ENCODE results near the gene IFRD2. TPM values are rescaled to one million over a fixed set of nuclear protein-coding genes. Genes with fewer than 3 reads are reported as not detected.

Gene IFRD2
- total RNA-seq, 1 donor from 2014 or later, result 40.2 TPM

GRCh38 chr3:50326182-50326541, 33.9 kb upstream of the IFRD2 start:
- H3K4me1 Mint-ChIP-seq, result peaks cover 28% of the 10 kb centered on the region
- H3K27me3 Mint-ChIP-seq (ENCODE audit: low read depth), result no peaks in the 10 kb centered on the region
- H3K4me3 Mint-ChIP-seq, result peak overlapping the region; percentile 90
- H3K36me3 Mint-ChIP-seq, result peaks cover 5% of the 10 kb centered on the region
- H3K9me3 Mint-ChIP-seq, result no peaks in the 10 kb centered on the region
- no peak for DNase-seq (ENCODE audit: low spot score in 2 of 2, unreplicated experiment in 2 of 2)
- no peak for TF ChIP-seq CTCF (IDR thresholded peaks at IDR 0.05; ENCODE audit: unreplicated experiment)
- no peak overlapping the region for H3K27ac Mint-ChIP-seq

GRCh38 chr3:50325497-50326181, 33.4 kb upstream of the IFRD2 start:
- no peak overlapping the region for H3K4me3 Mint-ChIP-seq
- peaks cover 4% of the 10 kb centered on the region for H3K36me3 Mint-ChIP-seq
- no peaks in the 10 kb centered on the region for H3K9me3 Mint-ChIP-seq
- H3K4me1 Mint-ChIP-seq, result peaks cover 28% of the 10 kb centered on the region
- DNase-seq (ENCODE audit: low spot score in 2 of 2, unreplicated experiment in 2 of 2), result no peak
- H3K27me3 Mint-ChIP-seq (ENCODE audit: low read depth), result no peaks in the 10 kb centered on the region
- TF ChIP-seq CTCF (IDR thresholded peaks at IDR 0.05; ENCODE audit: unreplicated experiment), result no peak
- no peak overlapping the region for H3K27ac Mint-ChIP-seq

GRCh38 chr3:50325113-50325480, 32.9 kb upstream of the IFRD2 start:
- Mint-ChIP-seq H3K4me3 (no peak overlapping the region), H3K27me3 (ENCODE audit: low read depth) (no peaks in the 10 kb centered on the region), H3K9me3 (no peaks in the 10 kb centered on the region), H3K4me1 (peaks cover 33% of the 10 kb centered on the region), H3K27ac (no peak overlapping the region), H3K36me3 (no peaks in the 10 kb centered on the region)
- DNase-seq (ENCODE audit: low spot score in 2 of 2, unreplicated experiment in 2 of 2), result no peak
- TF ChIP-seq CTCF (IDR thresholded peaks at IDR 0.05; ENCODE audit: unreplicated experiment), result no peak

GRCh38 chr3:50324351-50325112, 32.3 kb upstream of the IFRD2 start:
- Mint-ChIP-seq H3K4me3 (peak overlapping the region; percentile 14), H3K27me3 (ENCODE audit: low read depth) (no peaks in the 10 kb centered on the region), H3K27ac (peak overlapping the region; percentile 40), H3K4me1 (peaks cover 38% of the 10 kb centered on the region), H3K9me3 (no peaks in the 10 kb centered on the region), H3K36me3 (no peaks in the 10 kb centered on the region)
- TF ChIP-seq CTCF (IDR thresholded peaks at IDR 0.05; ENCODE audit: unreplicated experiment), result peak; percentile 83
- peak in 1 of 2 experiments; percentile 76 for DNase-seq (ENCODE audit: low spot score in 2 of 2, unreplicated experiment in 2 of 2)

GRCh38 chr3:50323614-50324199, 31.5 kb upstream of the IFRD2 start:
- H3K9me3 Mint-ChIP-seq, result no peaks in the 10 kb centered on the region
- H3K36me3 Mint-ChIP-seq, result peaks cover 2% of the 10 kb centered on the region
- no peak for DNase-seq (ENCODE audit: low spot score in 2 of 2, unreplicated experiment in 2 of 2)
- H3K4me1 Mint-ChIP-seq, result peaks cover 47% of the 10 kb centered on the region
- H3K27ac Mint-ChIP-seq, result no peak overlapping the region
- H3K4me3 Mint-ChIP-seq, result no peak overlapping the region
- no peaks in the 10 kb centered on the region for H3K27me3 Mint-ChIP-seq (ENCODE audit: low read depth)
- no peak for TF ChIP-seq CTCF (IDR thresholded peaks at IDR 0.05; ENCODE audit: unreplicated experiment)

Data from mesothelial cell of epicardium (in vitro differentiated cells).